Fibroblast of the aortic adventitia (primary cell): Measurements from ENCODE around the gene STAG2. TPM values are rescaled to one million over a fixed set of nuclear protein-coding genes. Genes with fewer than 3 reads are reported as not detected.

Experiments used
- DNase-seq: peaks from one replicate; pipeline ENCODE4 v3.0.0-alpha.2; 2010; ENCODE audit warnings: low read depth
- H3K4me3 ChIP-seq: 2 replicates; pipeline ENCODE4 v1.5.1; 2011; ENCODE audit warnings: low read depth, mild to moderate bottlenecking, control low read depth, low read length, moderate library complexity
- CTCF ChIP-seq: IDR thresholded peaks from 2 replicates; pipeline ENCODE4 v1.5.1; 2011; ENCODE audit warnings: mild to moderate bottlenecking, low read length, control low read depth, inconsistent platforms; ENCODE audit not compliant: insufficient read depth
- total RNA-seq: library from RNA; depleted of rRNA; stranded (reverse); fragments of >200 nt; gene quantifications from 2 replicates; pipeline ENCODE4 v1.2.3, GENCODE V29; 2012; ENCODE audit warnings: low replicate concordance

Gene STAG2
- 85.5 and 88.7 TPM in 2 replicates for total RNA-seq

- H3K4me3 ChIP-seq: peak within 1 kb of the TSS; percentile 80
- no peak for TF ChIP-seq CTCF
- peak; percentile 87 for DNase-seq
These were observed at the start of gene STAG2 for GRCh38 chrX:123961268-123962005. Gene STAG2 (plus strand): TSS chrX:123961706. CDS start chrX:124022628, 60,922 bp downstream.

- peak; percentile 16 for DNase-seq
- TF ChIP-seq CTCF: no peak
- no peak overlapping the region for H3K4me3 ChIP-seq
These were observed 44.4 kb upstream of the STAG2 start for GRCh38 chrX:123917069-123917468.

- peak; percentile 25 for DNase-seq
These were observed 43.3 kb upstream of the STAG2 start for GRCh38 chrX:123918106-123918721.

GRCh38 chrX:123920105-123920785, 41.3 kb upstream of the STAG2 start:
- peak; percentile 92 for DNase-seq
- H3K4me3 ChIP-seq: no peak overlapping the region
- no peak for TF ChIP-seq CTCF

More at GRCh38 chrX:123918106-123918721, 43.3 kb upstream of the STAG2 start:
- no peak for TF ChIP-seq CTCF
- H3K4me3 ChIP-seq: no peak overlapping the region

GRCh38 chrX:123923211-123923610, 38.3 kb upstream of the STAG2 start:
- DNase-seq: no peak
- H3K4me3 ChIP-seq: no peak overlapping the region
- TF ChIP-seq CTCF: no peak

GRCh38 chrX:123924186-123924585, 37.3 kb upstream of the STAG2 start:
- no peak for TF ChIP-seq CTCF
- H3K4me3 ChIP-seq: no peak overlapping the region
- no peak for DNase-seq
